Activated T-cell treated with anti-CD3 and anti-CD28 coated beads, Interleukin-2, amount 50 U/mL, for 72 hours (primary cell): ENCODE data around the gene UTP15. TPM values are rescaled to one million over a fixed set of nuclear protein-coding genes. Genes with fewer than 3 reads are reported as not detected.
A peak's percentile ranks its signal among the peaks of the same experiment; 100 is the strongest.

Experiments used
- ATAC-seq, 2 donors: fragments of 150-1000 bp; cut with Tn5 transposase; replicated peaks in 1 of 2; 2 replicates each; pipeline ENCODE4 v1.10.0; 2021; ENCODE audit warnings: moderate library complexity in 2 of 2, mild to moderate bottlenecking in 1 of 2
- DNase-seq, 2 donors: peaks; one replicate each; pipeline ENCODE4 v3.0.0; 2021 to 2022; ENCODE audit warnings: mixed read lengths in 1 of 2
- H3K27ac Mint-ChIP-seq: one replicate; pipeline ENCODE4 v1.8.0; 2022; ENCODE audit warnings: mild to moderate bottlenecking, moderate library complexity, mixed read lengths
- H3K27me3 Mint-ChIP-seq: one replicate; pipeline ENCODE4 v1.8.0; 2022; ENCODE audit warnings: low read depth, mixed read lengths
- H3K36me3 Mint-ChIP-seq, 2 donors: one replicate each; pipeline ENCODE4 v1.8.0; 2022; ENCODE audit warnings: mixed read lengths in 2 of 2, mild to moderate bottlenecking in 1 of 2; ENCODE audit not compliant: insufficient read depth in 2 of 2
- H3K4me1 Mint-ChIP-seq: one replicate; pipeline ENCODE4 v1.8.0; 2022; ENCODE audit warnings: low read depth, mixed read lengths
- H3K4me3 Mint-ChIP-seq, 2 donors: one replicate each; pipeline ENCODE4 v1.8.0; 2022; ENCODE audit warnings: mild to moderate bottlenecking in 2 of 2, mixed read lengths in 2 of 2, moderate library complexity in 2 of 2
- H3K9me3 Mint-ChIP-seq, 2 donors: one replicate each; pipeline ENCODE4 v1.8.0; 2022; ENCODE audit warnings: mixed read lengths in 2 of 2
- total RNA-seq, 2 donors: library from RNA; stranded (reverse); gene quantifications; one replicate each; pipeline ENCODE4 v1.2.3, GENCODE V29; 2022

The UTP15 gene
- 10 to 100 TPM; 26.3 to 34.4 TPM for total RNA-seq

- Mint-ChIP-seq H3K27me3 (no peaks in the 10 kb centered on the region), H3K36me3 (peaks cover 5 to 14% of the 10 kb centered on the region in 2 donors), H3K4me1 (peaks cover 35% of the 10 kb centered on the region), H3K4me3 (peak within 1 kb of the TSS; percentile 97 to 98), H3K27ac (peak within 1 kb of the TSS; percentile 99), H3K9me3 (no peaks in the 10 kb centered on the region)
- DNase-seq = peak; percentile 99
- peak; percentile 96 to 97 for ATAC-seq
Observed at GRCh38 chr5:73565139-73565968, at the start of gene UTP15, which contains the start of gene ANKRA2. TSS of gene UTP15 (plus strand) at chr5:73565743. CDS start at chr5:73567345, 1,602 bp downstream. TSS of gene ANKRA2 (minus strand) at chr5:73565639. CDS start at chr5:73562881, 2,758 bp downstream.

- H3K36me3 Mint-ChIP-seq = no peaks in the 10 kb centered on the region
- peak overlapping the region; percentile 40 to 44 for H3K4me3 Mint-ChIP-seq
- H3K4me1 Mint-ChIP-seq = peaks cover 8% of the 10 kb centered on the region
- H3K27me3 Mint-ChIP-seq = no peaks in the 10 kb centered on the region
- ATAC-seq (peak; percentile 96 to 99), DNase-seq (peak; percentile 71 to 76)
- H3K27ac Mint-ChIP-seq = peak overlapping the region; percentile 17
- H3K9me3 Mint-ChIP-seq = no peaks in the 10 kb centered on the region
Observed at GRCh38 chr5:73519531-73520283, 45.8 kb upstream of the UTP15 start.

- Mint-ChIP-seq H3K27ac (no peak overlapping the region), H3K36me3 (no peaks in the 10 kb centered on the region), H3K4me1 (peaks cover 8% of the 10 kb centered on the region), H3K4me3 (no peak overlapping the region), H3K27me3 (peaks cover 2% of the 10 kb centered on the region), H3K9me3 (no peaks in the 10 kb centered on the region)
- ATAC-seq = no peak
- no peak for DNase-seq
Observed at GRCh38 chr5:73522989-73523388, 42.6 kb upstream of the UTP15 start.

GRCh38 chr5:73523861-73524260, 41.7 kb upstream of the UTP15 start:
- Mint-ChIP-seq H3K4me3 (no peak overlapping the region), H3K36me3 (no peaks in the 10 kb centered on the region), H3K27me3 (peaks cover 9% of the 10 kb centered on the region), H3K4me1 (peaks cover 8% of the 10 kb centered on the region), H3K27ac (no peak overlapping the region), H3K9me3 (no peaks in the 10 kb centered on the region)
- ATAC-seq = no peak
- DNase-seq = no peak

- DNase-seq (no peak), ATAC-seq (no peak)
- peaks cover 9% of the 10 kb centered on the region for H3K27me3 Mint-ChIP-seq
- no peaks in the 10 kb centered on the region for H3K4me1 Mint-ChIP-seq
- H3K4me3 Mint-ChIP-seq = no peak overlapping the region
- no peaks in the 10 kb centered on the region for H3K36me3 Mint-ChIP-seq
- H3K9me3 Mint-ChIP-seq = no peaks in the 10 kb centered on the region
- H3K27ac Mint-ChIP-seq = no peak overlapping the region
Observed at GRCh38 chr5:73525606-73526203, 39.8 kb upstream of the UTP15 start.

- Mint-ChIP-seq H3K36me3 (no peaks in the 10 kb centered on the region), H3K4me3 (no peak overlapping the region), H3K27me3 (peaks cover 28% of the 10 kb centered on the region), H3K4me1 (no peaks in the 10 kb centered on the region), H3K9me3 (no peaks in the 10 kb centered on the region), H3K27ac (no peak overlapping the region)
- DNase-seq = no peak
- no peak for ATAC-seq
Observed at GRCh38 chr5:73528248-73528647, 37.3 kb upstream of the UTP15 start.

GRCh38 chr5:73529081-73529480, 36.5 kb upstream of the UTP15 start:
- Mint-ChIP-seq H3K9me3 (no peaks in the 10 kb centered on the region), H3K36me3 (no peaks in the 10 kb centered on the region), H3K27me3 (peaks cover 33% of the 10 kb centered on the region), H3K4me3 (no peak overlapping the region), H3K27ac (no peak overlapping the region), H3K4me1 (no peaks in the 10 kb centered on the region)
- no peak for ATAC-seq
- no peak for DNase-seq

- Mint-ChIP-seq H3K27me3 (peaks cover 45% of the 10 kb centered on the region), H3K4me1 (no peaks in the 10 kb centered on the region)
- no peak for DNase-seq
Observed at GRCh38 chr5:73531356-73531755, 34.2 kb upstream of the UTP15 start.

GRCh38 chr5:73532195-73532594, 33.3 kb upstream of the UTP15 start:
- H3K27me3 Mint-ChIP-seq = peaks cover 45% of the 10 kb centered on the region
- DNase-seq (no peak), ATAC-seq (no peak)
- H3K4me1 Mint-ChIP-seq = no peaks in the 10 kb centered on the region
- no peaks in the 10 kb centered on the region for H3K9me3 Mint-ChIP-seq
- H3K27ac Mint-ChIP-seq = no peak overlapping the region
- no peak overlapping the region for H3K4me3 Mint-ChIP-seq
- no peaks in the 10 kb centered on the region for H3K36me3 Mint-ChIP-seq

More at GRCh38 chr5:73531356-73531755, 34.2 kb upstream of the UTP15 start:
- no peak overlapping the region for H3K4me3 Mint-ChIP-seq
- no peak overlapping the region for H3K27ac Mint-ChIP-seq
- no peaks in the 10 kb centered on the region for H3K9me3 Mint-ChIP-seq
- H3K36me3 Mint-ChIP-seq = no peaks in the 10 kb centered on the region
- no peak for ATAC-seq

GRCh38 chr5:73534011-73534644, 31.4 kb upstream of the UTP15 start:
- peaks cover 37% of the 10 kb centered on the region for H3K27me3 Mint-ChIP-seq
- no peak overlapping the region for H3K4me3 Mint-ChIP-seq
- H3K4me1 Mint-ChIP-seq = no peaks in the 10 kb centered on the region
- no peak for DNase-seq
- H3K9me3 Mint-ChIP-seq = no peaks in the 10 kb centered on the region
- H3K36me3 Mint-ChIP-seq = no peaks in the 10 kb centered on the region
- no peak overlapping the region for H3K27ac Mint-ChIP-seq
- ATAC-seq = no peak

- Mint-ChIP-seq H3K36me3 (no peaks in the 10 kb centered on the region), H3K4me3 (no peak overlapping the region), H3K27me3 (peaks cover 39% of the 10 kb centered on the region), H3K4me1 (no peaks in the 10 kb centered on the region), H3K27ac (no peak overlapping the region), H3K9me3 (no peaks in the 10 kb centered on the region)
- no peak for DNase-seq
- ATAC-seq = no peak
Observed at GRCh38 chr5:73534971-73535370, 30.6 kb upstream of the UTP15 start.

GRCh38 chr5:73539730-73540129, 25.8 kb upstream of the UTP15 start:
- Mint-ChIP-seq H3K36me3 (no peaks in the 10 kb centered on the region), H3K27me3 (peaks cover 30% of the 10 kb centered on the region), H3K27ac (no peak overlapping the region), H3K4me1 (peaks cover 4% of the 10 kb centered on the region), H3K4me3 (no peak overlapping the region), H3K9me3 (no peaks in the 10 kb centered on the region)
- DNase-seq = no peak
- ATAC-seq = no peak

GRCh38 chr5:73540192-73540591, 25.4 kb upstream of the UTP15 start:
- no peak overlapping the region for H3K4me3 Mint-ChIP-seq
- no peak overlapping the region for H3K27ac Mint-ChIP-seq
- no peaks in the 10 kb centered on the region for H3K9me3 Mint-ChIP-seq
- ATAC-seq (peak; percentile 25 to 43), DNase-seq (no peak)
- H3K36me3 Mint-ChIP-seq = no peaks in the 10 kb centered on the region
- peaks cover 4% of the 10 kb centered on the region for H3K4me1 Mint-ChIP-seq
- peaks cover 26% of the 10 kb centered on the region for H3K27me3 Mint-ChIP-seq
